HS-27A (cell line): ENCODE data around the gene LAMB1.

ENCODE experiments used
- DNase-seq: peaks from one replicate; pipeline ENCODE4 v3.0.0-alpha.2; 2012; ENCODE audit warnings: low read depth, missing footprints

Gene LAMB1

GRCh38 chr7:108017776-108018151 is 14.8 kb upstream of the LAMB1 start:
- no peak for DNase-seq

GRCh38 chr7:108016841-108017775 is 14.1 kb upstream of the LAMB1 start:
- no peak for DNase-seq

GRCh38 chr7:108015740-108016139 is 12.8 kb upstream of the LAMB1 start:
- DNase-seq: no peak

- DNase-seq: no peak
Measured at GRCh38 chr7:108014747-108015682, 12.1 kb upstream of the LAMB1 start.

- no peak for DNase-seq
Measured at GRCh38 chr7:108014215-108014614, 11.3 kb upstream of the LAMB1 start.

GRCh38 chr7:108012499-108013430 is 9.8 kb upstream of the LAMB1 start:
- DNase-seq: no peak

- no peak for DNase-seq
Measured at GRCh38 chr7:108010377-108010776, 7.4 kb upstream of the LAMB1 start.

- DNase-seq: no peak
Measured at GRCh38 chr7:108009873-108010272, 6.9 kb upstream of the LAMB1 start.

GRCh38 chr7:108008827-108009226 is 5.9 kb upstream of the LAMB1 start:
- no peak for DNase-seq

- DNase-seq: no peak
Measured at GRCh38 chr7:108008240-108008639, 5.3 kb upstream of the LAMB1 start.

- no peak for DNase-seq
Measured at GRCh38 chr7:108007762-108008161, 4.8 kb upstream of the LAMB1 start.

- no peak for DNase-seq
Measured at GRCh38 chr7:108007261-108007660, 4.3 kb upstream of the LAMB1 start.

GRCh38 chr7:108004220-108005142 is 1.5 kb upstream of the LAMB1 start:
- no peak for DNase-seq

GRCh38 chr7:108003599-108003935 is 606 bp upstream of the LAMB1 start:
- no peak for DNase-seq

GRCh38 chr7:108001764-108002725 is 916 bp downstream of the LAMB1 start:
- DNase-seq: no peak

- no peak for DNase-seq
Measured at GRCh38 chr7:108000875-108001763, 1.8 kb downstream of the LAMB1 start.

GRCh38 chr7:107999779-108000560 is 3.0 kb downstream of the LAMB1 start:
- no peak for DNase-seq
